AG04450 (cell line): ENCODE data around the gene ID1. TPM values are rescaled to one million over a fixed set of nuclear protein-coding genes. Genes with fewer than 3 reads are reported as not detected.
"Not testable (repeated sequence)": the region's sequence is repeated elsewhere in the genome, so short reads cannot be mapped to it uniquely, and the experiment has no call there.

Experiments used
- CTCF ChIA-PET: fragments of 300-600, 350-600 bp; formaldehyde crosslinking; extraction: SDS; loops from one replicate; lab custom pipeline; 2022; ENCODE audit warnings: antibody characterized with exemption, inconsistent platforms; lab: Charles Lee
- POLR2A ChIA-PET: fragments of 350-600 bp; formaldehyde crosslinking; extraction: SDS; loops from one replicate; lab custom pipeline; 2021; ENCODE audit warnings: antibody characterized with exemption, inconsistent platforms; lab: Yijun Ruan, JAX
- DNase-seq: peaks from one replicate; pipeline ENCODE4 v3.0.0-alpha.2; 2011; ENCODE audit warnings: low read depth, low spot score
- H3K27ac ChIP-seq: one replicate; pipeline ENCODE4 v1.5.1; 2012; ENCODE audit warnings: low read depth, low read length, control low read depth
- H3K27me3 ChIP-seq: one replicate; pipeline ENCODE4 v1.6.0; 2012; ENCODE audit warnings: low read length; ENCODE audit not compliant: control insufficient read depth, insufficient read depth
- H3K4me3 ChIP-seq: 2 replicates; pipeline ENCODE4 v1.5.1; 2011; ENCODE audit warnings: mild to moderate bottlenecking, low read depth, low read length, control low read depth
- H3K9me3 ChIP-seq: 2 replicates; pipeline ENCODE4 v1.5.1; 2012; ENCODE audit warnings: low read length; ENCODE audit not compliant: control insufficient read depth, insufficient read depth
- polyA plus RNA-seq: library from polyadenylated mRNA; depleted of rRNA; stranded (reverse); fragments of >200 nt; gene quantifications from 2 replicates; pipeline ENCODE4 v1.2.3, GENCODE V29; 2011
- TF ChIP-seq, protein P1 (sequence below): IDR thresholded peaks from 2 replicates; pipeline ENCODE4 v1.5.1; 2011; ENCODE audit warnings: low read depth, low read length, control low read depth, inconsistent platforms

Gene ID1
- polyA plus RNA-seq, 1 experiment, result 7.8 TPM

DNA sequence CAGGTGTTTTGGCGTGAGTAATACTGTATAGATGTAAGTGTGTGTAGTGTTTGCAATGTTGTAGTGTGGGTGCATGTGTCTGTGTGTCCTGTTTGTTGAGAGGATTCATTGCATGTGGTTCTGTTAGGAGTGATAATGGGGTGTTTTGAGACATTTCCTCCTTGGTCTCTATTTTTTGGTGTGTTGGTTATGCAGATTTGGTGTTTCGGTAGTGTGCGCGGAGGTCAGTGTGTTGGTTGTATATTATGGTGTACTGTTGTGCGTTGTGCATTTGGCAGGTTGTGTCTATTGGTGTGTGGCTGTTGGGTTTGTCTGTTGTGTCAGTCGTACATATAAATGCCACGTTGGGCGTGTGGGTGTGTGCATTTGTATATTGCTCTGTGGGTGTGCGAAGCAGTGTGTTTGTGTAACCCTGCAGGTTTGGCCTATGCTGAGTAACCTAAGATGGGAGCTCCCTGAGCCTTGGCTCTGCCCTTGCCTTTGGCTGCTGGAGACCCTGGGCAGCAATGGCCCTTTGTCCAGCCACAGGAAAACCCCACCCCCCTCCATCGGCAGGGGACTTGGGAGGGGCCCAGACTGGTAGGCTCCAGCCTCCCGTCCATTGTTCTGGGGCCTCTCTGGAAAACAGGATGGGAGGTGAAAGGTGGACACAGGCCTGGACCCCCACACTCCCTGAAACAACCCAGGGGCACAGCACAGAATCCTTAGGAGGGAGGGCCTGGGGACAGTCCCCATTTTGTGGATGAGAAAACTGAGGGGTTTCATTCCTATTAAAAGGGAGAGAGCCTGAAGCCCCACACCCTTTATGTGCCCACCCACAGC is 10.3 kb upstream of the ID1 start:
- TF ChIP-seq, protein P1, sequence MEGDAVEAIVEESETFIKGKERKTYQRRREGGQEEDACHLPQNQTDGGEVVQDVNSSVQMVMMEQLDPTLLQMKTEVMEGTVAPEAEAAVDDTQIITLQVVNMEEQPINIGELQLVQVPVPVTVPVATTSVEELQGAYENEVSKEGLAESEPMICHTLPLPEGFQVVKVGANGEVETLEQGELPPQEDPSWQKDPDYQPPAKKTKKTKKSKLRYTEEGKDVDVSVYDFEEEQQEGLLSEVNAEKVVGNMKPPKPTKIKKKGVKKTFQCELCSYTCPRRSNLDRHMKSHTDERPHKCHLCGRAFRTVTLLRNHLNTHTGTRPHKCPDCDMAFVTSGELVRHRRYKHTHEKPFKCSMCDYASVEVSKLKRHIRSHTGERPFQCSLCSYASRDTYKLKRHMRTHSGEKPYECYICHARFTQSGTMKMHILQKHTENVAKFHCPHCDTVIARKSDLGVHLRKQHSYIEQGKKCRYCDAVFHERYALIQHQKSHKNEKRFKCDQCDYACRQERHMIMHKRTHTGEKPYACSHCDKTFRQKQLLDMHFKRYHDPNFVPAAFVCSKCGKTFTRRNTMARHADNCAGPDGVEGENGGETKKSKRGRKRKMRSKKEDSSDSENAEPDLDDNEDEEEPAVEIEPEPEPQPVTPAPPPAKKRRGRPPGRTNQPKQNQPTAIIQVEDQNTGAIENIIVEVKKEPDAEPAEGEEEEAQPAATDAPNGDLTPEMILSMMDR, result no peak
- Histone ChIP-seq H3K4me3 (no peak overlapping the region), H3K9me3 (no peaks in the 10 kb centered on the region), H3K27ac (no peak overlapping the region), H3K27me3 (no peaks in the 10 kb centered on the region)
- ChIA-PET POLR2A (interaction anchor here (1.8 to 3.1 kb wide), 3 partner anchors 12 to 35 kb away, joined by 4 to 43 read pairs (median 22); partner anchors contain the start of gene ID1), CTCF (interaction anchor here (1.5 kb wide), 2 partner anchors 18 to 35 kb away, joined by 5 to 8 read pairs; no protein-coding TSS in a partner anchor)
- no peak for DNase-seq

GRCh38 chr20:31595380-31595653 is 9.8 kb upstream of the ID1 start:
- Histone ChIP-seq H3K27me3 (no peaks in the 10 kb centered on the region), H3K27ac (peak overlapping the region; percentile 82), H3K9me3 (no peaks in the 10 kb centered on the region), H3K4me3 (no peak overlapping the region)
- ChIA-PET CTCF (interaction anchor here (1.5 kb wide), 2 partner anchors 17 to 35 kb away, joined by 5 to 8 read pairs; no protein-coding TSS in a partner anchor), POLR2A (interaction anchor here (0.7 to 3.1 kb wide), 4 partner anchors 11 to 35 kb away, joined by 3 to 43 read pairs (median 13); partner anchors contain the start of gene ID1)
- TF ChIP-seq, protein P1, result no peak
- no peak for DNase-seq

- H3K4me3 ChIP-seq, result no peak overlapping the region
- TF ChIP-seq, protein P1, result no peak
- CTCF ChIA-PET, result interaction anchor here (0.7 to 1.6 kb wide), 5 partner anchors 17 to 36 kb away, joined by 4 to 8 read pairs (median 5); no protein-coding TSS in a partner anchor
These were observed 9.3 kb upstream of the ID1 start for GRCh38 chr20:31595654-31596411.

GRCh38 chr20:31596412-31596715 is 8.7 kb upstream of the ID1 start:
- ChIA-PET POLR2A (interaction anchor here (0.6 to 3.1 kb wide), 5 partner anchors 10 to 56 kb away, joined by 3 to 43 read pairs (median 4); partner anchors contain the start of gene ID1), CTCF (interaction anchor here (0.6 to 1.6 kb wide), 6 partner anchors 16 to 227 kb away, joined by 3 to 8 read pairs (median 4); no protein-coding TSS in a partner anchor)
- H3K27me3 ChIP-seq, H3K9me3 ChIP-seq, H3K4me3 ChIP-seq, DNase-seq: not testable (repeated sequence)
- H3K27ac ChIP-seq, result peak overlapping the region; percentile 82

More at GRCh38 chr20:31595654-31596411, 9.3 kb upstream of the ID1 start:
- POLR2A ChIA-PET, result interaction anchor here (0.6 to 3.1 kb wide), 6 partner anchors 11 to 56 kb away, joined by 3 to 43 read pairs (median 4); partner anchors contain the start of gene ID1
- Histone ChIP-seq H3K27me3 (no peaks in the 10 kb centered on the region), H3K27ac (peak overlapping the region; percentile 82), H3K9me3 (no peaks in the 10 kb centered on the region)
- peak; percentile 68 for DNase-seq

- peak overlapping the region; percentile 47 for H3K27ac ChIP-seq
- CTCF ChIA-PET, result interaction anchor here (0.6 to 1.6 kb wide), 5 partner anchors 29 to 226 kb away, joined by 3 to 5 read pairs (median 4); no protein-coding TSS in a partner anchor
These were observed 8.1 kb upstream of the ID1 start for GRCh38 chr20:31596831-31597480.

More at GRCh38 chr20:31596831-31597480, 8.1 kb upstream of the ID1 start:
- no peak for DNase-seq
- TF ChIP-seq, protein P1, result no peak
- Histone ChIP-seq H3K4me3 (no peak overlapping the region), H3K9me3 (no peaks in the 10 kb centered on the region), H3K27me3 (no peaks in the 10 kb centered on the region)
- POLR2A ChIA-PET, result interaction anchor here (1.8 to 3.1 kb wide), 2 partner anchors 10 to 24 kb away, joined by 22 to 43 read pairs; partner anchors contain the start of gene ID1
